ENCODE data around the gene FGFR2.

FGFR2 gene

DNA sequence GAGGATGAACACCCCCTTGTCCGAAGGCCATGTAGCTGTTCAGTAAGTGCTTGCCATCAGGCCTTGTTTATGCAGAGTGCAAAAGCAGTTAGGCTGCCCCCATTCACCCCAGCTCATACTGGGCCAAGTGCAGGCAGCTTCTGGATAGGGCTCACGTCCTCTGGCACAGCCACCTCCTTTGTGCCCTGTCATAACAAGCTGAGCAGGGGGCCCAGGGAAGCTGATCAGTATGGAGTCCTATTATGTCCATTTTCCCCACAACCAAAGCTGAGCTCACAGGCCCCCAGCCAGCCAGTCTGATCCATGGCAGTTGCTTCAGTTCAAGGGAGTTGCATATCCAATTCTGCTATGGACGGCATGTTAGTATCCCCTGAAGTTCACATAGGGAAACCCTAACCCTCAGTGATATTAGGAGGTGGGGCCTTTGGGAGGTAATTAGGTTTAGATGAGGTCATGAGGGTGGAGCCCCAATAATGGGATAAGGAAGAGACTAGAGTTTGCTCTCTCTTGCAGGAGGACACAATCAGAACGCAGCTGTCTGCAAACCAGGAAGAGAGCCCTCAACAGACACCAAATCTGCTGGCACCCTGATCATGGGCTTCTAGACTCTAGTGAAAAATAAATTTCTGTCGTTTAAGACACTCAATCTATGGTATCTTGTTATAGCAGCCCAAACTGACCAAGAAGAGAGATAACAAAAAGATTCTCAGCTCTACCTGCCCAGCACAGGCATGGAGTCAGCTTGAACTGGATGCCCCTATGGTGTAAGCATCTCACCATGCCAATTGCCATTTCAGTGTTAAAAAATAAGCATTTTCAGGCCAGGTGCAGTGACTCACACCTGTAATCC lies 155.9 kb downstream of the FGFR2 start:
- no peak for DNase-seq

DNA sequence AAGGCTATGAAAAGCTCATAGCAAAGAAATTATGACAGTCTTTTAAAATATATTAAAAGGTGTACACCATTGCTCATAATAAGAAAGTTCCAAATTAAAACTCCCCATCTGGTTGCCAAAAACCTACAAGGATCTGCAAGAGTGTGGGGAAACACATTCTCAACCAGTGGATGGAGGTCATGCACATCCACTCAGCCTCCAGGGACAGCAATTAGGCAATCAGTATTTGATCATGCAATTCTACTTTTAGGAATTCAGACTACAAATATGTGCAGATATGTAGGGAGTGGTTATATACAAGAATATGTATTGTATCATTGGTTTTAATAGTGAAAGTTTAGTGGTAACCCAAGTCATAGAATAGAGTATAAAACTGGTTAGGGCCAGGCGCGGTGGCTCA lies 157.8 kb downstream of the FGFR2 start:
- DNase-seq: no peak

DNA sequence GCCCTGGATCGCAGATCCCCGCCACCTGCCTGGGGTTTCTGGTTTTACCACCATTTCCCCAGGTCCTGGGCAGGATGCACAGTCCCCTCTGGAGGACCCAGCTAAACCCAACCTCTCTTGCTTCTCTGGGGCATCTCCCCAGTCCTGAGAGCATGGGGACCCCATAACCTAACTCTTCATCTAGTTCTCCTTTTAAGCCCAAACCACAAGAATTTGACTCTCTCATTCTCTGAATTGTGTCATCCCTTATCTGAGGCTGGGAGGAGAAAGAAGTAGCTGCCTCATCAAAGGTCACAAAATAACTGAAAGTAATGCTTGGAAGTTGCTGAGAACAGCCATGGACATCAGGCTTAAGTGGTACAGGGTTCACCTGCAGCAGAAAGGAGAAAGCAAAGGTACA lies 159.9 kb downstream of the FGFR2 start:
- DNase-seq: no peak

DNA sequence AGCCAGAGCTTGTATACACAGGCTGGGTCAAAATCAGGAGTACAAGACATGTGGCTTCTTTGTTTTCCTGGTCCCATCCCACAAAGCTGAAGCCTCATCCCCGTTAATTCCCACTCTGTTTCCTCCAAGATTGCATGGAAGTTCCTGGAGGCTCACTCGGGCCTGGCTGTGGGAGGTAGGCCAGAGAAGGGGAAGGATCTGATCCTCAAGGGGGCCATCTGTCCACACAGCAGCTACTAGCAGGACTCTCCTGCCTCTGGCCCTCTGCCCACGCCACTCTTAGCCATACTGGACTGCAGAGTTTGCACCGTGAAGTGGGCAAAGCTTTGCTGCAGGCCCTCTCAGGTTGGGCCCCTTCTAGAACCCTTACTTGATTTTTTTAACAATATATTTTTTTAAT lies 160.6 kb downstream of the FGFR2 start:
- no peak for DNase-seq

DNA sequence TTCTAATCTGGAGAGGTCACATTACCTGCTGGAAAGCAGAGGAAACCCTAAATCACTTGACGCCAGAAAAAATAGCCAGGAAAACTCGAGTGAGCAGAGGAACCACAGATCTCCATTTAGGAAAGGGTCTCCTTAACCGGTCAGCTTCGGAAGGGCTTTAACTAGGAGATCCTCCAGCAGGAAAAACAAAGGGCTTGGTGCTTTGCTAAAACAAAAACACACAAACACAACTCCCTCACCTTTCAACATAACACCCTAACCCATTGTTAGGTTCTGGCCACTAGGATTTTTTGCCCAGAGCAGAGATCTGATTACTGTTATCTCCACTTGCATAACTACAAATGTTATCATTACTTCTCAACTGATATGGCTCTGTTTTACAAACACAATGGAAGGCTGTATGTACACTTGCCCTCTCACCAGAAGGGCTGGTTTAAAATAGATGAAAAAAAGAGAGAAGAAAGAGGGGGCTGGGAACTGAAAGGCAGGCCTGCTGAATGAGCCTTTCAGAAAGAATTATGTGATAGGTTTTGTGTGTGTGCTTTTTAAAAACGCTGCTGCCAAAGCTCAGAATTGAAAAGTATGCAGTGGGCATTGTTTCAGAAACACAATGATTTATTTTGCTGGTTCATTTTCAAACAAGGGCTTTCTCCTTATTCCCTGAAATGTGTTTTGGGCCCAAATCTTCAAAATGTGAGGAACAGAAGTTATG lies 161.5 kb downstream of the FGFR2 start:
- no peak for DNase-seq

DNA sequence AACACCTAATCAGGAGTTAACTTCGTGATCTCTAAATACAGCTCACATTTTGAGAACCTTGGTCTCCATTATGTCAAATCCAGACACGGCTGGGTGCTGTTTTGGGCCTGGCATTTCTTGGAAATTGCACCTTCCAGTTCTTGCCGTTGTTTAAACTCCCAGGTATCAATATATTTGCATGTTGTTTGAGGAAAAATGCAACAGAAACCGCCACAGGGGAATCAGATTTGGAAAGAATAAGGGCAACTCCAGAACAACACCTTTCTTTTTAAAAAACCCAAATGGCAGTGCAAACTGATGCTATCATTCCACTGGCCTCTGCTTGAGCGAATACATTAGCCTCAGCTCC lies 162.0 kb downstream of the FGFR2 start:
- no peak for DNase-seq

DNA sequence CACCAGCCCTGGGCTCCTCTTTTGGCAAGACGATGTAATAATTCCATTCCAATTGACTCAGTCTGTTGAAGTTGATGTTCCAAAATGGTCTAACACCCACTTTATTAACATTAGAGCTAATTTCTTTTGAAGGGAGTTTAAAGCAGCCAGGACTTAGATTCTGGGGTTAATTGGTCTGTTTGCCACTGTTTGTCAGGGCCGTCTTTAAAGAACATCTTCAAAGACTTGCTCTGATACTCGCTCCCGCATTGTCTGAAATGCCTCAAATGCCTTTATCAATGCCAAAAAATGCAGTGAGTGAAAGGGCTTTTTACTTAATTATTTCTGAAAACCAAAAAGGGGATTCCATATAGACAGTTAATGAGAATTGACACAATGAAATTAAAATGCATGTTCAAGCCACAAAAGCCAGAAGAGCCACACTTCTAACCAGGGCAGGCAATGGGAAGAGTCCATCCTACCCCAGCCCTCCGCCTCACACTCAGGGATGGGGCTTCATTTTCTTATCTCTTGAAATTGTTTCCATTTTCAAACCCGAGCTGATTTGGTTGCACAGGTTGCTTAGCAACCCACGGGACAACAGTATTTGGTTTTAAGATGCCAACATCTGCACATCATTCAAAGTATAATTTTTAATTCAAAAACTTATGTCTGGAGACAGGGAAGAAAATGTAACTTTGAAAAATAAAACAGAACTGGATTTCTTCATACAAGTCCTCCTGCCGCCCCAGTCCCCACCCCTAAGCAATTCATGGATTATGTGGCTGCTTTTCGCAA lies 163.0 kb downstream of the FGFR2 start:
- DNase-seq: no peak

DNA sequence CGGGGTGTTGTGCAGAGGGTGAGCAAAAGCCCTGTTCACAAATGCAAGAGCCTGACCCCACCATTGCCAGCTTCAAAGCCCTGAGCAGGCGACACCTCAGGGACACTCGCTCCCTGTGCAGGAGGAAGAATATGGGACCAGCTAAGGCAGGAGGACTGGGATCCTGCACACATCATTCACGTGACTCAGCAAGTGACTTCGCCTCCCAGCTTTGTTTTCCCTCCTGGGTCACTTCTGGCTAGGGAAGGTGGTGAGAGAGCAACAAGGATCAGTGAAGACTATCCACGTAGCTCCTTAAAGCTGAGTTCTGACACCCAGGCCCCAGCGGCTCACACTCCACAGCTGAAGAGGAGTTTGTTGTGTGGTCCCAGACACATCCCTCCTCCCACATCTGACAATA lies 164.3 kb downstream of the FGFR2 start:
- DNase-seq: no peak

DNA sequence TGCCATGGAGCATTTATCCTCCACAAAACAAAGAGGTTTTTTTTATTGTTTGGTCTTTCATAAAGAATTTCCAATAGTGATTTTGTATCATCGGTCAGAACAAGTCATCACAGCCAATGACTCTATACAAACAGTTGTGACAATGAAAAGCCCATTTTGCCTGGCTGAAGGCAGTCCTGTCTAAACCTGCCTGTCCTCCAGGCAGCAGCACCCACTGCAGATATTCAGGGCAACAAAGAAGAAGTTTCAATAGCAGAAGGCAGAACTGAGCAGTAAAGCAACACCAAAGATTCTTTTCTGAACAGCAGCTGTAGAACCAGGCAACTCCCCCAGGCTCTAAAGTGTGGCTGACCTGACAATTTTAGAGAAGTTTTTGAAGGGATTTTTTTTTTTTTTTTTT lies 169.4 kb downstream of the FGFR2 start:
- DNase-seq: no peak
